ENCODE data around the gene ZMIZ1.

Gene ZMIZ1

DNA sequence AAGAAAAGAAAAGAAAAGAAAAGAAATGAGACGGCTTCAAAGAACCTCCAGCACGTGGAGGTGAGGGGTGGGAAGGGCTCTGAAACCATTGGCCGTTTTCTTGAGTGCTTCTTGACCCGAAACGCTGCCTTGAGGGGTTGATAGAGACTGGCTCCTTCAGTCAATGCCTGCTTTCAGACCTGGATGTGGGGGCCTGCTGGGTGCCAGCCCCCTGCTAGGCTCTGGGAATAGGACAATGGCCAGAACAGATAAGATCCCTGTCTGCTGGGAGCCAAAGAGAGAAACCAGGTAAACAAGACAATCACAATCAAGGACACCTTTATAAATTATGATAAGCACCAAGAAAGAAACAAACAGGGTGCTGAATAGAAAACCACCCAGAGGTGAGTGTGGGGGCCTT, 27.7 kb downstream of the ZMIZ1 start:
- DNase-seq (ENCODE audit: low read depth in 3 of 3, low spot score in 1 of 3) = no peak

DNA sequence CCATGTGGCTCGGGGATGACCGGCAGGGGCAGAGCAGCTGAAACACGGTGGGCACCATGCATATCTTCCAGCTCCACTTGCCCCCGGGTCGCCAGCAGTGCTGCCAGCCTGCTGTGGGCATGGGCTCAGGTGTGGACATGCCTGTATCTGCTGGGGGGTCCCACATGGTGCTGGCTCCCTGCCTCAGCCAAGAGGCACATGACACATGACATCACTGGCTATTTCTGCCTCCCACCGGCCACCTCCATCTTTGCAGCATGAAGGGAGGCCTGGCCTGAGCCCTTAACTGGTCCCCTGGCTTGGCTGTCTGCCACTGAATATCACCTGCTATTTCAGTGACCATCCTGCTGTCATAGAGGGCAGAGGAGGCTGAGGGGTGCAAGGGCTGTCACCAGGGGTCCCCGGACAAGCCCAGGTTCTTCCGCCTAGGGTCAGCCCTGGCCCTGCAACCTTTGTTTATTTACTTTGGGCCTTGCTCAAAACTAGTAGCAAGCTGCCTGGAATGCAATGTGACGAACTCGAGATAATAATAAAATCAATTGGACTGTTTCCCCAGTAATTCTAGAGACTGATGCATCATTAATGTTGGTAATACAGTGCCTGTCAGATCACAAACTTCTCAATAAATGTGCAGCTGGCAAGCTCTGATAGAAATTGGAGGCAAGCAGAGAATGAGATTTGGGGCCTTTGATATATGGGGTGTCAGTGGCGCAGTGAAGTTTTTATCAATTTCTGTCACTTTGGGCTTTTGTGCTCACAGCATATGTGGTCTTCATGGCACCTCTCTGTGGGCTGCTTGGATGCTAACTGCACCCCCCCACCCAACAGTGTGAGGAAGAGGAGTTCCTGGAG, 28.5 kb downstream of the ZMIZ1 start:
- DNase-seq (ENCODE audit: low read depth in 3 of 3, low spot score in 1 of 3) = no peak

DNA sequence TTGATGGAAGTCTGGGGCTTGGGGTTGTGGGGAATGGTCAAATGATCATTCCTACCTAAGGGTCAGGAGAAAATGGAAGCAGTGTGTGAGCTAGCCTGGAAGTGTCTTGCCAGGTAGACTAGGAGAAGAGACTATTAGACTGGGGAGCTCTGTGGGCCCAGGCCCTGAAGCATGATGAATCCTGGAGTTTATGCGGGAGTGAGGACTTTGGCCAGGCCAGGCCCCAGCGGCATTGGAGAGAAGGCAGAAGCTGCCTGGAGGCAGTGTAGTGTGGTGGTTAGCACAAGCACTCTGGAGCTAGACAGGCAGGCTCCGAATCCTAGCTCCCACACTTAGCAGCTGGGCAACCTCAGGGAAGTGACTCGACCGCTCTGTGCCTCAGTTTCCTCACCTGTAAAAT, 29.3 kb downstream of the ZMIZ1 start:
- no peak for DNase-seq (ENCODE audit: low read depth in 3 of 3, low spot score in 1 of 3)

DNA sequence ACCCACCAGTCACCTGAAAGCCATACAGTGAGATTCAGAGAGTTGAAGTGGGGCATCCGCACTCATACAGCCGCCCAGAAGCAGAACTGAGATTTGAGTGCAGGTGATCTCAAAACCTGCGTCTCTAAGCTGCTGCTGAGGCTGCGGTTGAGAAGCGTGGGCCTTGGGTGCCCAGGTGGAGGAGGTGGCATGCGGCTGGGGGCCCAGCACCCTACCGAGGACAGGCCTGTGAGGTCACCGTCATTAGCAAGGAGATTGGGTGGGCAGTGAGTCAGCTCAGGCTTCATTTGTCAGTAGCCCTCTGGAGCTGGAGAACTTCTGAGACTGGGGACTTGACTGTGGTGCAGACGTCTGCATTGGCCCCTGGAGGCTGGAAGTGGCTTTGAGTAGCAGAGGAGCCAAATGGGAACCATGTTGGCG, 29.8 kb downstream of the ZMIZ1 start:
- DNase-seq (ENCODE audit: low read depth in 3 of 3, low spot score in 1 of 3) = no peak

DNA sequence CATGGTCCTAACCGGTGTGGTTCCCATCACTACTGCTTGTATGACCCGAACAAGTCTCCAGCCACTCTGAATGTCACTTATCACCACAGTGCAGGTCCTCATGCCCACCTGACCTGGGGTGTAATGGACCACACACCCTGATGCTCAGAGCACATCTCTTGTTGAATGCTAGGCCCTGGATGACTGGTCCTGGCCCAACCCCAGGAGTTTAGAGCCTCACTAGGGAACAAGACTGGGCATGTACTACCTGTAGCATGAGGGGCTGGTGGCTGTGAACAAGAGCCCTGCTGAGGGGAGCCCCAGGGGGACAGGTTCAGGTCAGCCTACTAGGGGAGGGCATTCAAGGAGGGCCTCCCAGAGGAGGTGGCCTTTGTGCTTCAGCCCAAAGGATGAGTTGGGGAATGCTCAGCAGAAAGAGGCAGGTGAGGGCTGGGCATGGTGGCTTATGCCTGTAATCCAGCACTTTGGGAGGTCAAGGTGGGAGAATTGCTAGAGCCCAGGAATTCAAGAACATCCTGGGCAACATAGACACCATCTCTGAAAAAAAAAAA, 31.2 kb downstream of the ZMIZ1 start:
- no peak for DNase-seq (ENCODE audit: low read depth in 3 of 3, low spot score in 1 of 3)

DNA sequence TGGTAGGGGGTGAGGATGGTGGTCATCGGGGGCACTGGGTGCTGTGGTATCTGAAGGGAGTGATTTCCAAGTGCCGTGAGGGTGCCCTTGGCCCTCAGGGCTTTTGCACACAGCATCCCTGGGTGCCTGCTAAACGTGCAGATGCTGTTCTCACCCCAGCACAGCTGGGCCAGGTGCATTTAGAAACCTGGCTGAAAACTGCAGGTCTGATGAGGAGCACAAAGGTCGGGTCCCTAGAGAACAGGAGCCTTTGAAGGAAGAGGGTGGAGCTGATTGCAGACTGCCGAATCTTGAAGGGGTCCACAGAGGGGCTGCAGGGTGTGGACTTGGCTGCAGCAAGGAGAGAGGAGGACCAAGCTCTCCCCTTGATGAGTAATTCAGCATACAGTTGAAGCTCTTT, 32.0 kb downstream of the ZMIZ1 start:
- DNase-seq (ENCODE audit: low read depth in 3 of 3, low spot score in 1 of 3) = no peak

DNA sequence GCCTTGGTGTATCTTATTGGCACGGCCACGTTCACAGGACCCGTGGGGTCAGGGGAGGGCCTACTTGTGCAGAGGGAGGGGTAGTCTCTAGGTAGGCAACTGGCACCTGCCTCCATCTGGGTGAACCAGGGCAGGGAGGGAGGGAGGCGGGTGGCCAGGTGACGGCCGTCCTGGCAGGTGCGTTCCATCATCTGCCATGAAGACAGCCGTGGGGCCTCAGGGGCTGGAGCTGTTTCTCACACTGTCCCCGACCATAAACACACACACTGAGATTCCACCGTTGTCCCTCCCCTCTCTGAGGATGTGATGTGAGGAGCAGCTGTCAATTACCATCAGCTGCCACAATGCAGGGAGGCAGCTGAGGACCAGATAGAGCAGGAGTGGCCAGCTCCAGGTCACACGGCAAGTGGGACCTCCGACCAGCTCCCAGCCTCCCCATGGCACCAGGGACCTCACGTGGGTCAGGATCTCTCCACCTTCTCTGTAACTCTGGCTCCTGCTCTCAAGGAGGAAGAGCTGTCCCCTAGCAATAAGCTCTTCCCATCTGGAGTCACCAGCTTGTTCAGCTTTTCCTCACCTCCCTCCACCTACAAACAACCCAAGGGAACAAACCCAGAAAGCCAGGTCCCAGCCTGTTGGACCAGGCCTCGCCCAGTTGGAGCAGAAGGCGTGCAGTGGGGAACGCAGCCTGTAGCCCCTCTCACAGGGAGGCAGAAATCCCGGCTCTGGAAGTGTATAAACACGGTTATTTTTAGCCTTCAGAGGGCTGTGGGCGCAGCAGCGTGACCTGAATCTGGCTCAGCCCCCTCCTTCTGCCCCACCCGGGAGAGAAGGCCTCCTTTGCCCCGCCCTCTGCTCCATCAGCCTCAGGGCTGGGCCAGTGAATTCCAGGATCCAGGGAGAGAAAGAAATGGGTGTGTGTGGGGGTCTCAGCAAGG, 33.1 kb downstream of the ZMIZ1 start:
- DNase-seq (ENCODE audit: low read depth in 3 of 3, low spot score in 1 of 3) = no peak

DNA sequence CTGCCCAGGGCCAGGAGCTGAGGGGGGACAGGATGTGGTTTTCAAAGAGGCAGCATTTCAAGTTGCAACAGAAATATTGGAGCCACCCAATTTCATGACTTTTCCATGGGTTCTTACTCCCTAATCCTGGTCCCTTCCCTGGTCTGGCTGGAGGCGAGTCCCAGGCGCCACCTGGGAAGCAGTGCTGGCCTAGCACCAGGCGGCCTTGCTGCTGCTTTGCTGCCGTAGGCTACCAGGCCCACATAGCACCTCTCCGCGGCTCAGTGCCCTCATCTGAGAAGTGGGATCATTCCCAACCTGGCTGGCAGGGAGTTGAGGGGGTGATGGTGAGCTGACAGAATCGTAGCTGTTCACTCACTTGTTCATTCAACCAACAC, 33.7 kb downstream of the ZMIZ1 start:
- no peak for DNase-seq (ENCODE audit: low read depth in 3 of 3, low spot score in 1 of 3)

DNA sequence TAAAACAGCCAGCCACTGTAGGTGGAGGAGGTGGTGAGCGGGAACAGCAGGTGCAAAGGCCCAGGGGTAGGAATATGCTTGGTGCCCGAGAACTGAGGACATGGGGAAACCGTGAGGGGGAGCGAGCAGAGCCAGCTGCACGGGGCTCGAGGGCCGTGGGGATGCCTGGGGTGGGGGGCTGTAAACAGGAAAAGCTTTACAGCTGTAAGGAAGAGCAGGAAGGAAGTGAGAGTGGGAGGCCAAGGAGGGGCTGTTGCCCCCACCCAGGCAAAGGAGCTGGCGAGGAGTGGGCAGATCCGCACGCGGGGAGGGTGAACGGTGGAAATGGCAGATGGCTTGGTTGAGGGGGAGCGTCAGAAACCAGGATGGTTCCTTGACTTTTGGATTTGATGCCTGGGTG, 34.4 kb downstream of the ZMIZ1 start:
- no peak for DNase-seq (ENCODE audit: low read depth in 3 of 3, low spot score in 1 of 3)

DNA sequence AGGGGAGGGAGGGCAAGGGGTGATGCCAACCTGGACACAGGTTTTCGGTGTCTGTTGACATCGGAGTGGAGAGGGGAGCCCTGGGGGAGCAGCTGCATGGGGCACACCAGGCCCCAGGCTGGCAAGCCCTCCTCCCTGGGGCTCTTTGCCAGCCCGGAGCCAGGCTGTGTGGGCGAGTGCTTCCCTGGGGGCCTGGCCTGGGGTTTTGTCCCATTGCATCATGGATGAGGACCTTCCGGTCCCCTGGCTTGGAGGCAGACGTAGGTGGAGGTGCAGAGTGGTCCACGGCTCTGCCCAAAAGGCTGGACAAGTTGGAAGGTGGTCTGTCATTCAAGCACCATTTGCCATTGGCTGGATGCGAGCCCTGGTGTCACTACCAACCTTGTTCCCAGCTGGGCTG, 34.8 kb downstream of the ZMIZ1 start:
- no peak for DNase-seq (ENCODE audit: low read depth in 3 of 3, low spot score in 1 of 3)

DNA sequence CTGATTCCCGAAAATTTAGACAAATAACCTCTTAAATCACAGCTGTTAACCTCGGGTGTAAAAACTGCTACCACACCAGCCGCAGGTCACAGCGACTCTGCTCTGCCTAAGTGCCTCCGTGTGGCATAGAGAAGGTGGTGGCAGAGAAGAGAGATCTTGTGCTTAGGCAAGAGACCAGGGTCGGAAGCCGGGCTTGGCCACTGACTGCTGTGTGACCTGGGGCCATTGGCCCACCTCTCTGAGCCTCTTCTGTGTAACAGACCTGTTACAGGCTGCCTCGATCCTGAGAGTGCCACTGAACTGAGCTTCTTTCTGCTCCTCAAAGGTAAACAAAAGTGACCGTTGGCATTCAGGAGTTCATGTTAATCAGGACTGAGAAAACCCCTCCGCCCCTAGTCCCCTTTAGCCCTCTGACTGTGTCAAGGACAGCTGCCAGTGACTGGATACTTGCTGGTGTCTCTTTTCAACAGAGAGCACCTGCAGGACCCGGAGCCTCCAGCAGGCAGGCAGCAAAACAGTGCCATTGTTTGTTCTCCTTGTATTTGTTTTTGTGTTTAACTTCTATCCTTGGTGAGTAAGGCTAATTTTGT, 36.5 kb downstream of the ZMIZ1 start:
- no peak for DNase-seq (ENCODE audit: low read depth in 3 of 3, low spot score in 1 of 3)

DNA sequence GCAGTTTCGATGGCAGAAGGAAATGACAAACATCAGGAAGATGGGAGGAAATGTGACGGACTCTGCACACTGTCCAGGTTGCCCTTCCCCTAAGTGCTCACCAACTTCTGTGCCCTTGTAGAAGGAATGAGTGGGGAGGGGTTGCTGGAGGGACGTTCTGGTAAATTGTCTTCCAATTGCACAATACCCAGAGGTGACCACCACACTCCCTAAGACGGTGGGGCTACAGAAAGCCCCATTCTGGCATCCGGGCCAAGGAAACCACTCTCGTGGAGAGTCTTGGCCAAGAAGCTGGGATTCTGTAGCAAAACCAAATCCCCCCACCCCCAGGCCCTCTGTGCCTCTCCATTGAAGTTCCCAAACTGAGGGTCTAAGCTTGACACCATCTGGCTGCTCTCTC, 37.1 kb downstream of the ZMIZ1 start:
- DNase-seq (ENCODE audit: low read depth in 3 of 3, low spot score in 1 of 3) = no peak

DNA sequence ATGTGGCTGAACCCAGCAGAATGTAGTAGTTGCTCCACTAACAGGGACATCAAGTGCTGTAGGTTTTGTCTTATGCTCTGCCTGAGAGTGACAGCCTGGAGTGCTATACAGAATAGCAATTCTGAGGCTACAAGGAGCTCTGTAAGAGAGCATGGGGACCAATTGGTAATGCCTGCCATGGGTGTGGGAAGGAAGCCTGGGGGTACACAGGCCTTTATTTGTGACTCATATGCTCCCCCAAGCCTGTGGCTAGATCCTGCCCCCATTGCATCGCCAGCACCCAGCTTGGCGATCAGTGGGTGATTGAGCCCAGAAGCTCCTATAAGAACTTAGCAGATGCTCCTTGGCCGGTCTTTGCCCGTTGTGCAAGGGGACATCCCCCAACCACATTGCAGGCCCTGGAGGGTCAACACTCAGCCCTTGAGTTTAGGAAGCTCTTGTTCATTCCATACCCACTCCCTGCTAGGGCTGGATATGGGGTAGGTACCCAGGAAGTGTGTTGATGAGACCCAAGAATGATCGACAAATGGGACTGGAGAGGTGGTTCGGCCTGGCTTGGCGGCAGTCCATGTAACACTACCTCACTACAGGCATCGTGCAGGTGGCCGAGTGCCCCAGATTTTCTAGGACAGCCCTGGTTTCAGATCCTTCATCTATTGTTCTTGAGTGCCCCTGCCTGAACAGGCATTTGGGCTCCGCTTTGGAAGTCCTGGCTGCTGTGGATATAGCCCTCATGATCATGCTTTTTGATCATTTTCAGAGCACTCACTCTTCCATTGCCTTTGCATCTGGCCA, 37.7 kb downstream of the ZMIZ1 start:
- DNase-seq (ENCODE audit: low read depth in 3 of 3, low spot score in 1 of 3) = no peak

DNA sequence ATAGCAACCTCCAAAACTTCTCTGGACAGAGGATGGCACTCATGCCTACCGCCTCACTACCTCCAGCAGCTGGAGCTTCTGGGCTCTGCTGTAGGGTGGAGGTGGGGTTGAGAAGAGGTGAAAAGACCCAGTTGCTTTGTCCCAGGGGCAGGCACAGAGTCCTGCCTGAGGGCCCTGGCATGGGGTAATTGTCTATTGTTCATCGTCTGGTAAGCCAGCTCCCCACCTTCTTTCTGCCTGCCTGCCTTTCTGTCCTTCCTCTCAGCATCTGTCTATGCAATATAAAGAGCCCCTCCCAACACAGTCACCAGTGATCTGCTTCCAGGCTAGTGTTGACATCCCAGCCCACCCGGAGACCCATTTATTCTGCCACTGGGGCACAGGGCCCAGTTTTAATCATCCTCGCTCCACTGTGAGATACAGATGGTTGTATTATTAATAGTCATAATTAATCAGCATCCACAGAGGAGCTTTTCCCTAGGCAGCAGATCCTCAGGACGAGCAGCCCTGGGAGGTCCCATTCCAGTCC, 39.0 kb downstream of the ZMIZ1 start:
- DNase-seq (ENCODE audit: low read depth in 3 of 3, low spot score in 1 of 3) = no peak

DNA sequence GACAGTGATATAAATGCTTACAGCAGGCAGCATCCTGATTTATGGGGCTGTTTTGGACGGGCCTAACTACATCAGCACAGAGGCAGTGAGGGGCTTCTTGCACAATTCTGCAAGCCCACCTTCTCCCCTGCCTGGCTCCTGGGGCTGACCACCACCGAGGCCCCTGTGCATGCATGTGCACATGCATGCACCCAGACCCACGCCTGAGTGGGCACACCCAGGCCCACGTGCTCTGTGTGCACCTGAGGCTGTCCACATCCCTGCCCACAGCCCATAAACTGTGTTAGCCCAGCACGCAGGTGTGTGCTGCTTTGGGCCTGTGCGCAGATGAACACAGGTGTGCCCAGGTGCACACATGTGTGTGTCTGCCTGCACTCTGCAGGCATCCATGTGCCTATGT, 40.0 kb downstream of the ZMIZ1 start:
- no peak for DNase-seq (ENCODE audit: low read depth in 3 of 3, low spot score in 1 of 3)

DNA sequence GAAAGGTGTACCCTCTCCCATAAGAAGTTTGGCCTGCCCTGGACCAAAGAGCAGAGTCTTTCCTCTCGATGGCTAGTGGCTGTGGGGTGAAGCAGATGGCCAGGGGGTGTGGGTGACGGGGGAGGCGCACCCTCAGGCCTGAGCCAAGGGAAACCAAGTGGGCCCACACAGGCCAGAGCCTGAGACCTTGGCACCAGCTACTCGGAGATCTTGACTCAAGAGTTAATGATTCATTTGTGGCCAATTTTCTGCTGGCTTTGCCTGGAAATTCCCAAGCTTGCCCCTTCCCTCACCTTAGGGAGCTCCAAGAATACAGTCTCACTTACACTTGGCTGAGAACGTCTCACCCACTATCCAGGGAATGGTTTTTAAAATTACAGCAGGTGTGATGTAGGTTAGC, 42.7 kb downstream of the ZMIZ1 start:
- DNase-seq (ENCODE audit: low read depth in 3 of 3, low spot score in 1 of 3) = no peak

DNA sequence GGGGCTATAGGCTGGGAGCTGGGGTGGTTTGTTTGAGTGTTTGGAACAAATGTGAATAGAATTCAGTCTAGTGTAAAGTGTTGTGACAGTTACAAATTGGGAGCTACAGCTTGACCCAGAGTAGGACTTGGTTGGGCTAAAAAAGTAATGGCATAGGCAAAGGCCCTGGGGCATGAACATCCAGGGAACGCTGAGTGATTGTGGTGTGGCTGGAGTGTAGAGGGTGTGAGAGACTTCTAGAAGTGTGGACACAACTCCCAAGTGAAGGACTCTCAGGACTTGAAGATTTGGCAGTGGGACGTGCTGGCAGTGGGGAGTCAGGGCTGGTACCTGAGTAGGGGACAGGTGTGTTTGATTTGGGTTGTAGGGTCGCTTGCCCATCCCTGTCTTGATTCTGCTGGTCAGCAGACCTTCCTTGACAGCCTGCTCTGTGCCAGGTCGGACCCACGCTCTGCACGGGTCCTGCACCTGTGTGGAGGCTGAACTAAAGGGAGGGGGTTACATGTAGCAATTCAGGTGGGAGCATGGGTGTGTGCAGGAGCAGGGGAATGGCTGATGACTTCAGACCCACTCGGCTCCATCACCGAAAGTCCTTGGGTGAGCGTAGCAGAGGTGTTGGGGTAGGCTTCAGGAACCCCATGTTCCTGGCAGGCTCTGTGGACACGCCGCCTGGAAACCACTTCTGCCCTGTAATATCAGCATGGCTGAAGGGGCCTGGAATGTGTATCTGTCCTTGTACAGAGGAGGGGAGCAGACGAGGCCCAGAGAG, 43.3 kb downstream of the ZMIZ1 start:
- no peak for DNase-seq (ENCODE audit: low read depth in 3 of 3, low spot score in 1 of 3)

DNA sequence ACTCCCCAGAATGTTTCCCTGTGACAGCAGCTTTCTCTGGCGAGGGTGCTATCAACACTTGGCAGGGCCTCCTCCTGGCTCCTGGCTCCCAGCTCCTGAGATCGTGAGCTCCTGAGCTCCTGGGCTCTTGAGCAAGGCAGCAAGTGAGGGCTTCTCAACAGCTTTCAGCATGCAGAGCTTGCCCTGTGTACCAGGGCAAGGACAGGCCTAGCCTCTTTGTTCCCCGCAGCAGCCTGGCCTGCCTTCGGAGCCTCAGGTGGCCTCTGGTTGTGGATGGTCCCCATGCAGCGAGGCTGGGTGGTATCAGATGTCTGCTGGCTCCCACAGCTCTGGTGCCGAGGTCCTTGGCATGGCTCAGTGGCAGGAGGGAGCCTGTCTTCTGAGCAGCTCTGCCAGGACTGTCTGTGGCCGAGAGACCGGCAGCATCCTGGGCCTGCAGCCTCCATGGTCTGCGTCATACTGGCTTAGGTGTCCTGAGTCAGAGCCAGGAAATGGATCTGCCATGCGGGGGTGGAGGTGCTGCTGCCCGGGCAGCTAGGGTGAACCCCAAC, 44.2 kb downstream of the ZMIZ1 start:
- DNase-seq (ENCODE audit: low read depth in 3 of 3, low spot score in 1 of 3) = no peak

DNA sequence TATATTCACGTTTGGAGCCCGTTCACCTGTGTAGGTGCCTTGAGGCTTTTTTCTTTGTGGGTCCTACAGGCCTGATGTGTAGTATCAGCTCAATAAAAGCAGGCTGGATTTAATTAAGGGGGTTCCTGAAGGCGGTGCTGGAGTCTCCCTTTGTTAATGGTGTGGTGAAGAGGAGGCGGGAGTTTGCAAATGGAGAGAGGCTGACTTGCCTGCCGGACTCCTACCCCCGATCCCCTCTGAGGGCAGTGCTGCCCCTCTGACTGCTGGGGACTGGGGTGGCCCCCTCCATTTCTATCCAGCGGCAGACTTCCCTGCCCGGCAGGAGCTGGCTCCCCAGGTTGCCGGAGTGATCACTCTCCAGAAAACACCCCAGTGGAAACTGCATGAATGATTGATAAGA, 45.1 kb downstream of the ZMIZ1 start:
- DNase-seq (ENCODE audit: low read depth in 3 of 3, low spot score in 1 of 3) = no peak

DNA sequence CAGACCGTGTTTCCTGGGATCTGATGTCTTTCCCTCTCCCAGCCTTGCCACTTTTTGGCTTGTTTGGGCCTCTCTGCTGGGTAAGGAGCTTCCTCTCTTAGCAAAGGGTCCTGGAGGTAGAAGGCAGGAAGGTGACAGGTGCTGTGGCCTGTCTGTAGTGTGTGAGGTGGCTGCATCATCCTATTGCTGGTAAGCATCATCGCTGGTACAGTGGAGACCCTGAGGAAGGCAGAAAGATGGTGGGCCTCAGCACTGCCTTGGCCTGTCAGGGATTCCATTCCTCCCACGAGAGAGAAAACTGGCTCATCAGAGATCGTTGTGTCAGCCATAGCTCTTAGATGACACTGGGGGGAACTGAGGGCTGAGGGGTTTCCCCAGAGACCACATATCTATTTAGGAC, 46.5 kb downstream of the ZMIZ1 start:
- no peak for DNase-seq (ENCODE audit: low read depth in 3 of 3, low spot score in 1 of 3)
